CD4-positive, alpha-beta T cell treated with Interleukin-6 at 100 ng/mL for 8 hours (primary cell): ENCODE results near the gene BRPF1.
A peak's percentile ranks its signal among the peaks of the same experiment; 100 is the strongest.

ENCODE experiments used
- DNase-seq: peaks from one replicate; pipeline ENCODE4 v3.0.0-alpha.2; 2020; ENCODE audit warnings: mixed read lengths, low spot score

Gene BRPF1

GRCh38 chr3:9786825-9787669 lies 55.5 kb downstream of the BRPF1 start:
- DNase-seq = no peak

GRCh38 chr3:9787714-9788113 lies 56.2 kb downstream of the BRPF1 start:
- DNase-seq = no peak

GRCh38 chr3:9791127-9791526 lies 59.6 kb downstream of the BRPF1 start:
- DNase-seq = no peak

GRCh38 chr3:9791790-9792404 lies 60.4 kb downstream of the BRPF1 start:
- DNase-seq = no peak

- DNase-seq = peak; percentile 88
Observed at GRCh38 chr3:9792405-9793160, 61.0 kb downstream of the BRPF1 start, which contains the start of the genes ARPC4 and TADA3. TSS of gene ARPC4 (plus strand) at chr3:9793082. CDS start at chr3:9793122, 40 bp downstream. TSS of gene TADA3 (minus strand) at chr3:9792473. CDS start at chr3:9791466, 1,007 bp downstream.

GRCh38 chr3:9793161-9793781 lies 61.7 kb downstream of the BRPF1 start:
- no peak for DNase-seq

GRCh38 chr3:9794400-9794799 lies 62.9 kb downstream of the BRPF1 start:
- DNase-seq = no peak

GRCh38 chr3:9795207-9795606 lies 63.7 kb downstream of the BRPF1 start:
- DNase-seq = no peak

GRCh38 chr3:9797196-9797945 lies 65.8 kb downstream of the BRPF1 start:
- DNase-seq = no peak
